HG03354 (cell line): ENCODE measurements around the gene PECR.
"Not testable (repeated sequence)": the region's sequence is repeated elsewhere in the genome, so short reads cannot be mapped to it uniquely, and the experiment has no call there.

Source experiments
- ATAC-seq: cut with Tn5 transposase; IDR thresholded peaks from one replicate; pipeline ENCODE4 v1.9.1; 2021; ENCODE audit warnings: mild to moderate bottlenecking; ENCODE audit not compliant: unreplicated experiment, poor library complexity, severe bottlenecking

PECR gene

GRCh38 chr2:216008387-216008786 lies 73.2 kb downstream of the PECR start:
- no peak for ATAC-seq

- ATAC-seq: peak; percentile 42
Measured at GRCh38 chr2:216006164-216006663, 75.4 kb downstream of the PECR start.

GRCh38 chr2:216004697-216005283 lies 76.8 kb downstream of the PECR start:
- ATAC-seq: peak; percentile 52

GRCh38 chr2:216003876-216004696 lies 77.5 kb downstream of the PECR start:
- no peak for ATAC-seq

GRCh38 chr2:216002693-216003092 lies 78.9 kb downstream of the PECR start:
- ATAC-seq: no peak

GRCh38 chr2:216002101-216002678 lies 79.4 kb downstream of the PECR start:
- ATAC-seq: no peak

GRCh38 chr2:216001216-216002100 lies 80.2 kb downstream of the PECR start:
- ATAC-seq: peak; percentile 38

GRCh38 chr2:215998636-215999035 lies 83.0 kb downstream of the PECR start:
- no peak for ATAC-seq

- ATAC-seq: no peak
Measured at GRCh38 chr2:215997219-215997618, 84.4 kb downstream of the PECR start.

GRCh38 chr2:215994911-215995310 lies 86.7 kb downstream of the PECR start:
- ATAC-seq: no peak

GRCh38 chr2:215988556-215989207 lies 92.9 kb downstream of the PECR start:
- not testable (repeated sequence) for ATAC-seq
